Stimulated activated CD4-positive, alpha-beta T cell treated with anti-CD3 and anti-CD28 coated beads, Interleukin-2, amount 100 ng/mL, for 24 hours (primary cell): ENCODE data around the gene TBC1D5.
A peak's percentile ranks its signal among the peaks of the same experiment; 100 is the strongest.
"Not testable (repeated sequence)": the region's sequence is repeated elsewhere in the genome, so short reads cannot be mapped to it uniquely, and the experiment has no call there.

Experiments
- DNase-seq, 2 donors: peaks; one replicate each; pipeline ENCODE4 v3.0.0-alpha.2; 2020

Gene TBC1D5

GRCh38 chr3:17154221-17154620 is 588.2 kb downstream of the TBC1D5 start:
- DNase-seq: no peak

- no peak for DNase-seq
These were observed 589.2 kb downstream of the TBC1D5 start for GRCh38 chr3:17153209-17153608.

DNA sequence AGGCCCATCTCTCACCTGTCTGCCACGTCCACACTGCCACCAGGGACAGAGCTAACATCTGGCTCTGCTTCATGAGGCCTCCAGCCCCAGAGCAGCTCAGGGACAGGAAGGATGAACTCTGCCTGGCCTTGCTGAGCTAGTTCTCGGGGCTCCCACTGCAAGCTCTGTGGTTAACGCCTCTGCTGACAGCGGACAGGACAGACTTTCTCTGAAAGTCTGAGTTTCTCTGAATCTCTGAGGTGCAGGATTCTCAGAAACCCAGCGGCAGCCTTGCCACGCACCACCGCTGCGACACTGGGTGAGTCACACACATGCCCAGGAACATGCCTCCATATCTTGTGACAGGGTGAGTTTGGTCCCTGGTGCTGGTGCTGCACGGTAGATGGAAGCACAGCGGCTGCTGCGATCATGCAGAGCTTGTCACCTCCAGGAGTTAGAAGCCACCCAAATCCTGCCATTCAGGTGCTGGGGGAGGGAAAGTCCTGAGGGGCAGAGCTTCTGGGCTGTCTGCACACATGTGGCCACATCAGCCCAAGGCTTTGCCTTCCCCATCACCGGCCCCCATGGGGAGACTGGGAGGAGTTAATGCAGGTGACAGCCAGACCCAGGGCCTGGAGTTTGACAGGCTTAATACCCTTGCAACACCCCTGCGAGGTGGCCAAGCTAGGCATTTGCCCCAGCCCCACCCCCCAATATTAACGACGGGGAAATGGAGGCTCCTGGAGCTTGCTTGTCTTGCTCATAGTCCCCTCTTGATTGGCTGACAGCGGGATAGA is 590.6 kb downstream of the TBC1D5 start:
- DNase-seq: peak; percentile 81 to 82

GRCh38 chr3:17149076-17149475 is 593.4 kb downstream of the TBC1D5 start:
- DNase-seq: no peak

DNA sequence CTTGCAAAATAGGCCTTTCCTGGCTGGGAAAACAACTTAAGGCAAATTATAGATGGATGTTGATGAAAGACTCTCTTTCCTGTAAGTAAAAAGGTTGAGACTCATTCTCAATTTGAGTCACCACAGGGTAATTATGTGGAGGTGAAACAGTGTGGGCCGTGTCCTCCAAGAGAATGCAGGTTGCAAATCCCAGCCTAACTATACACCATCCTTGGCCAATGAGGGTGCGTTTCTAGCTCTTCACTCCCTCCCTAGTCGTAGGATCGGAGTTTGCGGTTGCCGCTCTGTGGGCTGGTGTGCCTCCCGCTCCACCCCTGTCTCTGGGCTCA is 597.8 kb downstream of the TBC1D5 start:
- DNase-seq: no peak

DNA sequence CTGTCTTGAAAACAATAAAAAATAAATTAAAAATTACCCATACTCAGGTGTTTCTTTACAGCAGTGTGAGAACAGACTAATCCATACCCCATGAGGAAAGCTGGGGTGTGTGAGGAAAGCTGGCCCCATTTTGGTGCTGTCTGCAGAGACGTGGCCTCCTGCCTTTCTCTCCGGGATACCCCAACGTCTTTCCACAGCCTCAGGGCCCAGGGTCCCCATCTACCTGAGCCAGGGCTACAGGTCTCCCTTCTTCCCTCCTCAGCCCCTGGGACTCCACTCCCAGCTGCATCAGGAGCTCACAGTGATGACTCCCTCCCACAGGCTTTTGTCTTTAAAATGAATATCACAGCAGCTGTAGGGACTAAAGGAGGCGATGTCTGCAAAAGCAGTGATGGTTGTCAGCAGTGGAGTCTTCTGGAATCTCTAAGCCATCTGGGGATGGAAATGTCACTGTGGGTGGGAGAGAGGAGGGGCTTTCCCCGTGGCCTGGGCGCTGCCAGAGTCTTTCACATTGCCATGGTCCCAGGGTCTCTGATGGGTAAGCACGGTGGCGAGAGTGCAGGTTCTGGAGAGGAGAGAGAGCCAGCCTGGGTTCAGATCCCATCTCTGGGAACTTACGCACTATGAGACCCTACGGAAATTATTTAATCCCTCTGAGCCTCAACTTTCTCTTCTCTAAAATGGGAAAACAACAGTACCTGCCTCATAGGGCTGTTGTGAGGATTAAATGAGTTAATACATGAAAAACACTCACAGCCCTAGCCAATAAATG is 598.4 kb downstream of the TBC1D5 start:
- DNase-seq: no peak

- no peak for DNase-seq
These were observed 599.9 kb downstream of the TBC1D5 start for GRCh38 chr3:17142516-17142915.

DNA sequence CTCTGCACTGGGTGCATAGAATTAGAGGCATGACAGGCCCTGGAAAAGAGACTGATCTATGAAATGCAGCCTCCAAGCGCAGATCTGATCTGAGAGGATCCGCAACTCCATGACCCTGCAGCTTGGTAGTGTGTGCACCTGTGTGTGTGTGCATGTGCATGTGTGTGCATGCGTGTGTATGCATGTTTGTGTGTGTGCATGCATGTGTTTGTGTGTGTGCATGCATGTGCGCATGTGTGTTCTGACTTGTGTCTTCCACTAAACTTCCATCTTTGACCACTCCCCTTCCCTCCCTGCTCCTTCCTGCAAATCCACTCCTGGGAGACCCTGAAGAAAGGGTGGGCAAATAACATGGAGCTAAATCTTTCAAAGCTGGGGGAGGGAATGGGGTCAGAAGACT is 600.7 kb downstream of the TBC1D5 start:
- no peak for DNase-seq

GRCh38 chr3:17140670-17141505 is 601.5 kb downstream of the TBC1D5 start:
- DNase-seq: no peak

- no peak for DNase-seq
These were observed 604.0 kb downstream of the TBC1D5 start for GRCh38 chr3:17138246-17139039.

DNA sequence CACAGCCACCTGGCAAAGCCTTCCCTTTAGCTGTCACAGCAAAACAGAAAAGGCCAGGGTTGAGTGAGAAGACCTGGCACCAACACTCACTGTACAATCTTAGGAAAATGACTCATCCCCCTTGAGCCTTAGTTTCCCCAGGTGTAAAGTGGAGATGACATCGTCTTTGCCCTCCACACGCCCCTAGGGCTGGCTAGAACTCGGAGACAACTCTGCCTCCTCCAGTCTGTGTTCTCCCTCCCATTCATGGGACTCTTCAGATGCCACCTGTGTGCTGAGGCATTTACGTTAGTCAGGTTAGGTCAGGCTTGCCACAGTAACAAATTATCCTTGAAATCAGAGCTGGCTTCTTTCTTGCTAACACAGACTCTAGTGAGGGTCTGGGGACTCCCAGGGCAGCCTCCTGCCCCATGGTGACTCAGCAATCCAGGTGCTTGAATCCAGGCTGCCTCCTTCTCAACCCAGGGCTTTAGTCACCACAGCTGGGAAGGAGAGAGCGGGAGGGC is 605.1 kb downstream of the TBC1D5 start:
- DNase-seq: no peak

- DNase-seq: no peak
These were observed 606.2 kb downstream of the TBC1D5 start for GRCh38 chr3:17136136-17136721.

- no peak for DNase-seq
These were observed 606.7 kb downstream of the TBC1D5 start for GRCh38 chr3:17135696-17136095.

- DNase-seq: no peak
These were observed 608.5 kb downstream of the TBC1D5 start for GRCh38 chr3:17133632-17134545.

DNA sequence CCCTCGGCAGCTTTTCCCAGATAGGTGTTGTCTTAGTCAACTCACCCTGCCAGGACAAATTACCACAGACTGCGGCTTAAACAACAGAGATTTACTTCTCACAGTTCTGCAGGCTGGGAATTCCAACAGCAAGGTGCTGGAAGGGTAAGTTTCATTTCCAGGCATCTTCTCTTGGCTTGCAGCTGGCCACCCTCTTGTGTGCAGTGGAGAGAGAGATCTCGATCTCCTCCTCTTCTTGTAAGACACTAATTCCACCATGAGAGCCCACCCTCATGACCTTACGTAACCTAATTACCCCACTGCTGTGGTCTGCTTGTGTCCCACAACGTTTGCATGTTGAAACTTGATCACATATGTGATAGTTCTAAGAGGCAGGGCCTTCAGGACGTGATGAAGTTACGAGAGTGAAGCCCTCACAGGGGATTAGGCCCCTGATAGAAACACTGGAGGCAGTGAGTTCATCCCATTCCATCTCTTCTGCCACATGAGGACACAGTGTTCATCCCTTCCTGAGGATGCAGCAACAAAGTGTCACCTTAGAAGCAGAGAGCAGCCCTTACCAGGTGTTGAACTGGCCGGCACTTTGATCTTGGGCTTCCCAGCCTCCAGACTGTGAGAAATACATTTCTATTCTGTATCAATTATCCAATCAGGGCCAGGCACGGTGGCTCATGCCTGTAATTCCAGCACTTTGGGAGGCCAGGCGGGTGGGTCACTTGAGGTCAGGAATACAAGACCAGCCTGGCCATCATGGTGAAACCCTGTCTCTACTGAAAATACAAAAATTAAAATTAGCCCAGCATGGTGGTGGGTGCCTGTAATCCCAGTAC is 609.9 kb downstream of the TBC1D5 start:
- no peak for DNase-seq

DNA sequence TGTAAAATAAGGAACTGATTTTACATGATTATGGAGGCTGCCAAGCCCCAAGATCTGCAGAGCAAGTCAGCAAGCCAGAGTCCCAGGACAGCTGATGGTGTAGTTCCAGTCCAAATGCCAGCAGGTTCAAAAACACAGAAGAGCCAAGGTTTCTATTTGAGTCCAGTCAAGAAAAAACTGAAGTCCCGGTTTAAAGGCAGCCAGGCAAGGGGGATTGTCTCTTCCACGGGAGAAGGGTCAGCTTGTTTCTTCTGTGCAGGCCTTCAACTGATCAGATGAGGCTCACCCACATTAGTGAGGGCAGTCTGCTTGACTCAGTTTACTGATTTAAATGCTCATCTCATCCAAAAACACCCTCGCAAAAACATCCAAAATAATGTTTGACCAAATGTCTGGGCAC is 611.5 kb downstream of the TBC1D5 start:
- DNase-seq: no peak

DNA sequence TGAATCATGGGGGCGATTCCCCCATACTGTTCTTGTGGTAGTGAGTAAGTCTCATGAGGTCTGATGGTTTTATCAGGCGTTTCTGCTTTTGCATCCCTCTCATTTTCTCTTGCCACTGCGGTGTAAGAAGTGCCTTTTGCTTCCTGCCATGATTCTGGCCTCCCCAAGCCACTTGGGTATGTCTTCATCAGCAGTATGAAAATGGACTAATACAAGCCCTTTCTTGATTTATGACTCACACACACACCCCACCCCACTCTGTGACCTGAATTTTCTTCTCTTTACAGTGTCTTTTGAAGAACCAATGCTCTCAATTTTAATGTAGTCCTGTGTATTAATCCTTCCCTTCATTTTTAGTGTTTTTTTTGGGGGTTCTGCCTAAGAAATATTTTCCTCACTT is 612.9 kb downstream of the TBC1D5 start:
- DNase-seq: no peak

DNA sequence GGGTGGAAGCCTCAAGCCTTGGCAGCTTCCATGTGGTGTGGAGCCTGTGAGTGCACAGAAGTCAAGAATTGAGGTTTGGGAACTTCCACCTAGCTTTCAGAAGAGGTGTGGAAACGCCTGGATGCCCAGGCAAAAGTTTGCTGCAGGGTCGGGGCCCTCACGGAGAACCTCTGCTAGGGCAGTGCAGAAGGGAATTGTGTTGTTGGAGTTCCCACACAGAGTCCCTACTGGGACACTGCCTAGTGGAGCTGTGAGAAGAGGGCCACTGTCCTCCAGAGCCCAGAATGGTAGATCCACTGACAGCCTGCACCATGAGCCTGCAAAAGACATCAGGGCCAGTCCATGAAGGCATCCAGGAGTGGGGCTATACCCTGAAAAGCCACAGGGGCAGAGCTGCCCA is 613.8 kb downstream of the TBC1D5 start:
- not testable (repeated sequence) for DNase-seq

GRCh38 chr3:17125738-17126442 is 616.5 kb downstream of the TBC1D5 start:
- DNase-seq: no peak
